Measurements from ENCODE around the gene SMC6.

GRCh38 chr2:17790536-17790935 is 36.9 kb upstream of the SMC6 start:
- TF ChIP-seq, protein P1, sequence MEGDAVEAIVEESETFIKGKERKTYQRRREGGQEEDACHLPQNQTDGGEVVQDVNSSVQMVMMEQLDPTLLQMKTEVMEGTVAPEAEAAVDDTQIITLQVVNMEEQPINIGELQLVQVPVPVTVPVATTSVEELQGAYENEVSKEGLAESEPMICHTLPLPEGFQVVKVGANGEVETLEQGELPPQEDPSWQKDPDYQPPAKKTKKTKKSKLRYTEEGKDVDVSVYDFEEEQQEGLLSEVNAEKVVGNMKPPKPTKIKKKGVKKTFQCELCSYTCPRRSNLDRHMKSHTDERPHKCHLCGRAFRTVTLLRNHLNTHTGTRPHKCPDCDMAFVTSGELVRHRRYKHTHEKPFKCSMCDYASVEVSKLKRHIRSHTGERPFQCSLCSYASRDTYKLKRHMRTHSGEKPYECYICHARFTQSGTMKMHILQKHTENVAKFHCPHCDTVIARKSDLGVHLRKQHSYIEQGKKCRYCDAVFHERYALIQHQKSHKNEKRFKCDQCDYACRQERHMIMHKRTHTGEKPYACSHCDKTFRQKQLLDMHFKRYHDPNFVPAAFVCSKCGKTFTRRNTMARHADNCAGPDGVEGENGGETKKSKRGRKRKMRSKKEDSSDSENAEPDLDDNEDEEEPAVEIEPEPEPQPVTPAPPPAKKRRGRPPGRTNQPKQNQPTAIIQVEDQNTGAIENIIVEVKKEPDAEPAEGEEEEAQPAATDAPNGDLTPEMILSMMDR (optimal IDR thresholded peaks at IDR 0.05 in 1 of 3, IDR thresholded peaks at IDR 0.05 in 1 of 3, conservative IDR thresholded peaks at IDR 0.05 in 1 of 3; ENCODE audit: extremely low read depth in 1 of 3, insufficient read depth in 2 of 3, low read length in 3 of 3): no peak
- no peak for TF ChIP-seq EZH2 (IDR thresholded peaks at IDR 0.05; ENCODE audit: low read length)
